K562 treated with DMSO at 1 percent for 48 hours (cell line): ENCODE results near the gene TXNL4A. TPM values are rescaled to one million over a fixed set of nuclear protein-coding genes. Genes with fewer than 3 reads are reported as not detected.

Experiments used
- total RNA-seq: library from RNA; unstranded; fragments of 300-600 nt; gene quantifications from 2 replicates; pipeline ENCODE4 v1.2.3, GENCODE V29; 2022; ENCODE audit warnings: low replicate concordance; ENCODE audit errors: extremely low read depth

TXNL4A gene, protein sequence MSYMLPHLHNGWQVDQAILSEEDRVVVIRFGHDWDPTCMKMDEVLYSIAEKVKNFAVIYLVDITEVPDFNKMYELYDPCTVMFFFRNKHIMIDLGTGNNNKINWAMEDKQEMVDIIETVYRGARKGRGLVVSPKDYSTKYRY
- total RNA-seq = not detected in 2 replicates

GRCh38 chr18:79988451-79989194 lies at the start of gene TXNL4A:
Gene TXNL4A, minus strand, starts transcription at chr18:79988563. Its CDS starts 171 bp downstream, at chr18:79988392.

DNA sequence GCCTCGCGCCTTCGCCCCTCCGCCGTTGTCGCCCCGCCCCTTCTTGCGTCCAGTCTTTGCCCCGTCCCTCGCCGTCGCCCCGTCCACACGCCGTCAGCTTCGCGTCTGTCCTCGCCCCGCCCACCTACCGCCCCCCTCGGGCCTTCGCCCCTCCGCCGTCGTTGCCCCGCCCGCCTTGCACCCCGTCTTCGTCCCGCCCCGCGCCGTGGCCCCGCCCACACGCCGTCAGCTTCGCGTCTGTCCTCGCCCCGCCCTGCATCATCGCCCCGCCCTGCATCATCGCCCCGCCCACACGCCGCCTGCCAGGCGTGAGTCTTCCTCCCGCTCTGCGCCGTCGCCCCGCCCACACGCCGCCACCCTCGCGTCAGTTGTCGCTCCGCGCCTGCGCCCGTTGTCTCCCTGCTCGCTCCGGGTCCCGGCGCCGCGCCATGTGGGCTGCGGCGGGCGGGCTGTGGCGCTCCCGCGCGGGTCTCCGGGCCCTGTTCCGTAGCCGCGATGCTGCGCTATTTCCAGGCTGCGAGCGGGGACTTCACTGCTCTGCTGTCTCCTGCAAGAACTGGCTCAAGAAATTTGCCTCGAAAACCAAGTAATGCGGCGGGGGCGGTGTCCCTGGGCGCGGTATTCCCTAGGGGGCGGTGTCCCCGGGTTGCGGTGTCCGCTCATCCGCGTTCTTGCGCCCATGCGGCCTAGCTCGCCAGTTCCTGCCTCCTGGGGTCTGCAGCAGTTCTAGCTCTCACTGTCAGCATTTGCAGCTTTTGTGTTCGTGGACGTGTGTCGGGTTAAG lies 45.9 kb upstream of the TXNL4A start, which contains the start of gene RBFA:
RBFA (plus strand) TSS at position 367 of the 784 bp plus-strand sequence; CDS start at position 429, 62 bp downstream.

GRCh38 chr18:79964330-79965118 lies 23.8 kb downstream of the TXNL4A start, which contains the start of gene HSBP1L1:
Gene HSBP1L1, plus strand, starts transcription at chr18:79964643. Its CDS starts 93 bp downstream, at chr18:79964736.

DNA sequence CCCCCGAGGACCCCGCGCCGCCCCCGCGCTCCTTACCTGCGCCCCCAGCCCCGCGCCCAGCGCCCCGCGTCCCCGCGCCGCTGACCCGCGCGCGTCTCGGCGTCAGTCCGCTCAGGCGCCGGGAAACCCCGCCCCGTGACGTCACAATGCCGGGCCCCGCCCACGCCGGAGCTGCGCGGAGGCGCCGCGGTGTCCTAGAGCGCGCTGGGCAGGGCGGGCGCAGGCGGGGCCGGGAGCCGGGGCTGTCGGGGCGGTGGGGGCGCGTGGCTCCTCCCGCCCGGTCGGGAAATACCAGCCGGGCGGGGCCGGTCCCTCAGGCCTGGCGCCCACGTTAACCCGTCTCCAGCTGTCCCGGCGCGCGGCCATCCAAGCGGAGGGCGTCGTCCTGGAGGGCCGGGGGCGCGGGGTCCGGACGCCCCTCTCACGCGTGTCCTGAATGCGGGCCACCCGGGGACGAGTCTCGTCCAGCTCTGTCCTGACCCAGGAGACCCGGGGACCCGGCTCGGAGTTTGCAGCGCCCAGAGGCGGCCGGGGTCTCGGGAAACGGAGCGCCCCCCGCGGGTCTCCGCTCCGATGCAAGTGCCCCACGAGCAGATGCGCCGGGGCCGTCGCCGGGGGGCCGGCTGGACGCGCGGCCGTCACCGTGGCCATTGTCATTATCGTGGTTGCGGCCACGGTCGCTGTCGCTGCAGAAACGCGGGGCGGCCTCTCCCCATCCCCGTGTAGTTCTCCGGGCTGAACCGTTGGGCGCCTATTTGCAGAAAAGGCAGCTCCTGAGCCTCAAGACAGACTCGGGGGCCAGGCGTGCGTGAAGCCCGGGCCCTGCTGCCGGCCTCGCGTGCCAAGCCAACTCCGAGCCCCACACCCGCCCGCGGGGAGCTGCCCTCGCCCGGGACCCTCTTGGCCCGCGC lies 36.6 kb downstream of the TXNL4A start, which contains the start of gene SLC66A2:
SLC66A2 (minus strand) TSS at position 109 of the 911 bp plus-strand sequence. CDS start 727 bp downstream, outside the sequence.

Other genes with a start within 250 kb of the TXNL4A start
- gene KCNG2, start 190.6 kb downstream of the TXNL4A start, total RNA-seq = not detected in 2 replicates
- gene SLC66A2, start 36.9 kb downstream of the TXNL4A start, total RNA-seq = not detected in 2 replicates
- not detected in 2 replicates for gene HSBP1L1, start 23.9 kb downstream of the TXNL4A start, total RNA-seq
- not detected in 2 replicates for gene RBFA, start 45.9 kb upstream of the TXNL4A start, total RNA-seq
- not detected in 2 replicates for gene ADNP2, start 120.7 kb upstream of the TXNL4A start, total RNA-seq